Thyroid gland (tissue), 4 donors: Measurements from ENCODE around the gene ENSA. TPM values are rescaled to one million over a fixed set of nuclear protein-coding genes. Genes with fewer than 3 reads are reported as not detected.
A peak's percentile ranks its signal among the peaks of the same experiment; 100 is the strongest.
"Not testable (repeated sequence)": the region's sequence is repeated elsewhere in the genome, so short reads cannot be mapped to it uniquely, and the experiment has no call there.

Source experiments
- DNase-seq, 2 donors: peaks; one replicate each; pipeline ENCODE4 v3.0.0-alpha.2; 2019
- H3K27ac ChIP-seq, 3 donors: fragments of 200-600 bp; sonication (generic); 1 replicate in 2 of 3; 2 replicates in 1 of 3; pipeline ENCODE4 v1.5.1; 2016 to 2019; ENCODE audit warnings: mild to moderate bottlenecking in 1 of 3, moderate library complexity in 1 of 3
- H3K27me3 ChIP-seq: fragments of 200-600 bp; sonication (generic); one replicate; pipeline ENCODE4 v1.5.1; 2019
- H3K36me3 ChIP-seq, 2 donors: fragments of 200-600 bp; sonication (generic); one replicate each; pipeline ENCODE4 v1.5.1; 2016 to 2019
- H3K4me1 ChIP-seq, 2 donors: fragments of 200-600 bp; sonication (generic); one replicate each; pipeline ENCODE4 v1.5.1; 2017 to 2019
- H3K4me3 ChIP-seq, 3 donors: fragments of 200-600 bp; sonication (generic); replicated peaks in 1 of 3; 1 replicate in 2 of 3; 2 replicates in 1 of 3; pipeline ENCODE4 v1.5.1; 2016; ENCODE audit warnings: mild to moderate bottlenecking in 1 of 3
- H3K9me3 ChIP-seq: fragments of 200-600 bp; sonication (generic); one replicate; pipeline ENCODE4 v1.5.1; 2017
- CTCF ChIP-seq, 6 experiments: fragments of 200-600 bp in 3 of 6; fragments of 450-650 bp in 3 of 6; sonication (generic) in 3 of 6; IDR thresholded peaks; one replicate each; pipeline ENCODE4 v1.5.1; 2016 to 2019; ENCODE audit warnings: antibody characterized with exemption in 6 of 6, mild to moderate bottlenecking in 2 of 6, inconsistent platforms in 1 of 6, moderate library complexity in 1 of 6
- POLR2A ChIP-seq, 2 donors: fragments of 450-650 bp; IDR thresholded peaks; one replicate each; pipeline ENCODE4 v1.6.1; 2017; ENCODE audit warnings: antibody characterized with exemption in 2 of 2, mild to moderate bottlenecking in 2 of 2, moderate library complexity in 1 of 2
- WGBS, 2 donors: methylation state at CpG; one replicate each; pipeline ENCODE4 v1.1.5; 2017; 5-methylcytosine and 5-hydroxymethylcytosine counted together
- intact Hi-C: fragments of 100-400 bp; cut with DNase I; formaldehyde crosslinking; loops from one replicate; pipeline ENCODE4 v1.15.1; 2023
- total RNA-seq, 4 donors: library from RNA; depleted of rRNA; stranded (reverse); fragments of >200 nt; gene quantifications; one replicate each; pipeline ENCODE4 v1.2.3, GENCODE V29; 2016

Gene ENSA
- total RNA-seq, 4 donors from 2014 or later = 183 to 292 (median 218) TPM

GRCh38 chr1:150582371-150582770 lies 47.0 kb downstream of the ENSA start:
- TF ChIP-seq CTCF (IDR thresholded peaks at IDR 0.05) (no peak), POLR2A (IDR thresholded peaks at IDR 0.05) (no peak)
- H3K9me3 ChIP-seq = no peaks in the 10 kb centered on the region
- WGBS, 2 donors = 69 to 96% methylated on average over 2 of the region's 2 CpGs
- intact Hi-C loops = no loop called here
- no peaks in the 10 kb centered on the region for H3K27me3 ChIP-seq
- peaks cover 0 to 19% of the 10 kb centered on the region in 2 donors for H3K36me3 ChIP-seq
- H3K27ac ChIP-seq = no peak overlapping the region
- DNase-seq = no peak
- peaks cover 8% of the 10 kb centered on the region in 2 donors for H3K4me1 ChIP-seq
- no peak overlapping the region for H3K4me3 ChIP-seq

GRCh38 chr1:150581962-150582361 lies 47.5 kb downstream of the ENSA start:
- intact Hi-C loops, H3K4me1 ChIP-seq, H3K9me3 ChIP-seq, H3K27ac ChIP-seq, H3K4me3 ChIP-seq, H3K27me3 ChIP-seq, DNase-seq: not testable (repeated sequence)
- 97% methylated on average over 14 of the region's 14 CpGs for WGBS, 2 donors
- H3K36me3 ChIP-seq = peaks cover under 1 to 23% of the 10 kb centered on the region in 2 donors

GRCh38 chr1:150581437-150581836 lies 48.0 kb downstream of the ENSA start:
- intact Hi-C loops, DNase-seq: not testable (repeated sequence)
- WGBS, 2 donors = 96 to 97% methylated on average over 7 of the region's 7 CpGs

GRCh38 chr1:150580966-150581365 lies 48.4 kb downstream of the ENSA start:
- H3K4me1 ChIP-seq, H3K4me3 ChIP-seq, DNase-seq, H3K27me3 ChIP-seq, H3K9me3 ChIP-seq, intact Hi-C loops: not testable (repeated sequence)
- peaks cover 6 to 33% of the 10 kb centered on the region in 2 donors for H3K36me3 ChIP-seq
- WGBS, 2 donors = 96 to 98% methylated on average over 3 of the region's 3 CpGs
- H3K27ac ChIP-seq = peak overlapping the region in 1 of 3 donors; percentile 4

More at GRCh38 chr1:150581437-150581836, 48.0 kb downstream of the ENSA start:
- H3K4me3 ChIP-seq, H3K9me3 ChIP-seq, H3K27me3 ChIP-seq, H3K4me1 ChIP-seq: not testable (repeated sequence)
- H3K36me3 ChIP-seq = peaks cover 5 to 28% of the 10 kb centered on the region in 2 donors
- peak overlapping the region in 1 of 3 donors; percentile 4 for H3K27ac ChIP-seq

- Histone ChIP-seq H3K4me1 (peaks cover 14 to 15% of the 10 kb centered on the region in 2 donors), H3K27me3 (no peaks in the 10 kb centered on the region), H3K4me3 (peak overlapping the region in 1 of 3 donors; percentile 26), H3K27ac (peak overlapping the region; percentile 85 to 100 (median 99)), H3K36me3 (peaks cover 14 to 42% of the 10 kb centered on the region in 2 donors), H3K9me3 (no peaks in the 10 kb centered on the region)
- WGBS, 2 donors = 67 to 71% methylated on average over 15 of the region's 15 CpGs
- intact Hi-C loops = no loop called here
- TF ChIP-seq CTCF (IDR thresholded peaks at IDR 0.05) = no peak
- peak in 1 of 2 donors; percentile 5 for TF ChIP-seq POLR2A (IDR thresholded peaks at IDR 0.05)
- DNase-seq = no peak
Observed at GRCh38 chr1:150579945-150580642, 49.3 kb downstream of the ENSA start.

GRCh38 chr1:150579110-150579944 lies 50.1 kb downstream of the ENSA start, which contains the start of gene MCL1:
Gene MCL1, minus strand, starts transcription at chr1:150579610. Its CDS starts 80 bp downstream, at chr1:150579530.
- DNase-seq = peak; percentile 95

More at GRCh38 chr1:150579110-150579944, 50.1 kb downstream of the ENSA start, which contains the start of gene MCL1:
- Histone ChIP-seq H3K4me1 (peaks cover 21 to 23% of the 10 kb centered on the region in 2 donors), H3K36me3 (peaks cover 21 to 49% of the 10 kb centered on the region in 2 donors), H3K27ac (peak within 1 kb of the TSS; percentile 99 to 100 (median 99)), H3K9me3 (no peaks in the 10 kb centered on the region), H3K27me3 (no peaks in the 10 kb centered on the region), H3K4me3 (peak within 1 kb of the TSS; percentile 34 to 98 (median 92))
- 0% methylated on average over 26 to 44 of the region's 94 CpGs for WGBS, 2 donors
- intact Hi-C loops = no loop called here
- TF ChIP-seq CTCF (IDR thresholded peaks at IDR 0.05) (peak in 1 of 6 experiments; percentile 3), POLR2A (IDR thresholded peaks at IDR 0.05) (peak; percentile 95 to 97)
